Raji (cell line): ENCODE measurements around the gene RAB1A.

Source experiments
- POLR2A ChIP-seq: IDR thresholded peaks from 2 replicates; pipeline ENCODE4 v1.6.1; 2011; ENCODE audit warnings: low read depth, low read length, control low read depth; ENCODE audit not compliant: insufficient read depth

The RAB1A gene

GRCh38 chr2:65107530-65107929 is 22.4 kb downstream of the RAB1A start:
- no peak for TF ChIP-seq POLR2A

DNA sequence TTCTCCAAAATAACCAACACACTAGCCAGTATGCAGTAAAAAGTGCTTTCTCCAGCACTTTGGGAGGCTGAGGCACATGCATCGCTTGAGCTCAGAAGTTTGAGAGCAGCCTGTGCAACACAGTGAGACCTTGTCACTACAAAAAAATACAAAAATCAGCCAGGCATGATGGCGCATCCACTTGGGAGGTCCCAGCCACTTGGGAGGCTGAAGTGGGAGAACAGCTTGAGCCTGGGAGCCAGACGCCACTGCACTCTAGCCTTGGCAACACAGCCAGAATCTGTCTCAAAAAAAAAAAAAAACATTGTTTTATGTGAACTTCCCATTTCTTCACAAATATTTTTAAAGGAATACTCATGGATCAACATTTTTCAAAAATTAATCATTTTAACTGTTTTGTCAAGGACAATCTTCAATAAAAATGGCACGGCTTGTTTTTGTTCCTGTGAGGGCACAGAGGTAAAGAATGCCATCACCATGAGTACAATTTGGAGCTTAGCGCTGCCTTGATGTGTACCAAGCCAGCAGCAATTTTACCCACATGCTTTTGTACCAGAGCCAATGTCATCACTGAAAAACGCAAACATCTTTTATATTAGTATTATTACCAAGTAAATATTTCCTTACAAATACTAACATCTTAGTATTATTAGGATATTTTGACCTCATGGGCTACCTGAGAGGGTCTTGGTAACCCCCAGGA is 26.7 kb downstream of the RAB1A start:
- no peak for TF ChIP-seq POLR2A

DNA sequence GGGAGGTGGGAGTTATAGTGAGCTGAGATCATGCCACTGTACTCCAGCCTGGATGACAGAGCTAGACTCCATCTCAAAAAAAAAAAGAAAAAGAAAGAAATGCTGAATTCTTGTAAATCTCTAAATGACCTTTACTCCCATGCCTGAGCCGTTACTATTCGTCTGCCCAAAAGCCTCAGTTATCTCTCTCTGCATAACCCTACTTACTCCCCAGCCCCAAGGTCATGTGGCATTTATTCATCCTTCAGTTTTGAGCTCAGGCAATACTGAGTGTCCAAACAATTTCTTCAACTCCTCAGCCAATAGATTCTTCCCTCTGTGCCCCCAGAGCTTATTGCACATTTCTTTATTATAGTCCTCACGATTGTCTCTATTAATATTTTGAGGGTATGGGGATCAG is 28.8 kb downstream of the RAB1A start:
- no peak for TF ChIP-seq POLR2A

DNA sequence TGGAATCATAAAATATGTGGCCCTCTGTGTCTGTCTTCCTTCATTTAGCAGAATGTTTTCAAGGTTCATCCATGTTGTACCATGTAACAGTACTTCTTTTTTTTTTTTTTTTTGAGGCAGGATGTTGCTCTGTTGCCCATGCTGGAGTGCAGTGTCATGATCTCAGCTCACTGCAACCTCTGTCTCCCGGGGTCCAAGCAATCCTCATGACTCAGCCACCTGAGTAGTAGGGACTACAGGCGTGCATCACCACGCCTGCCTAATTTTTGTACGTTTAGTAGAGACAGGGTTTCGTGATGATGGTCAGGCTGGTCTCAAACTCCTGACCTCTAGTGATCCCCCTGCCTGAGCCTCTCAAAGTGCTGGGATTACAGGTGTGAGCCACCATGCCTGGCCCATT is 31.2 kb downstream of the RAB1A start:
- no peak for TF ChIP-seq POLR2A

GRCh38 chr2:65097844-65098243 is 32.1 kb downstream of the RAB1A start:
- TF ChIP-seq POLR2A: no peak

- no peak for TF ChIP-seq POLR2A
These were observed 33.0 kb downstream of the RAB1A start for GRCh38 chr2:65096948-65097347.

DNA sequence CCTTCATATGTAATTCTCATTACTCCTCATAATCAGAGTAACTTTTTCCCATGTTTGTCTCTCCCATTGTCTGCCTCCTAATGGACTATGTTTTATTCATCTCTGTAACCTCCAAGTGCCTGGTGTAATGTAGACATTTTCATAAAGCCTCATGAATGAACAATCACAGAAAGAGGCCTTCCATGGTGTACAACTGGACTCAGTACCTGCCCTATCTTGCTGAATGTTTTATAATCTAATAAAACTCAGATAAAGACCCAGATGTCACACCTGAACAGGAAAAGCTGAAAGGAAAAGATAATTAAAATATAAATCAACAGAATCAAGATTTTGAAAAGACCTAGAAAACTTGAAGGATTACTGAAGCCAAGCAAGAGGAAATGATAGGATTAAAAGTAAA is 36.7 kb downstream of the RAB1A start:
- TF ChIP-seq POLR2A: no peak

- no peak for TF ChIP-seq POLR2A
These were observed 37.1 kb downstream of the RAB1A start for GRCh38 chr2:65092791-65093190.

DNA sequence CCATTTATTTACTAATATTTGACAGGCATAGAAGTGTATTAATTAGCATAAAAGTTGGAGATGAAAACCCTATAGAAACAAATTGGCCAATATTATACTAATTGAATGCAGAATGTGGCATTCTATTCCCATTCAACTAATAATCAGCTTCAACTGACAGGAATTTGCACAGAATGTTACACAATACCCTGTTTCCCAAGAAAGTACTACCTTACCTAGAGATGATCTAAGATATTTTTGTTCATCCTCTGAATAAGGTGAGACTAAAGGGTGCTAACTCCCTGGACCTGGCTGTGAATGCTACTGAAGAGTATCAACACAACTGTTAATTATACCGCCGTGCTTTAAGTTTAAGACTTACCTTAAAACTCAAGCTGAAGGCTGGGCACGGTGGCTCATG is 44.8 kb downstream of the RAB1A start:
- TF ChIP-seq POLR2A: no peak

DNA sequence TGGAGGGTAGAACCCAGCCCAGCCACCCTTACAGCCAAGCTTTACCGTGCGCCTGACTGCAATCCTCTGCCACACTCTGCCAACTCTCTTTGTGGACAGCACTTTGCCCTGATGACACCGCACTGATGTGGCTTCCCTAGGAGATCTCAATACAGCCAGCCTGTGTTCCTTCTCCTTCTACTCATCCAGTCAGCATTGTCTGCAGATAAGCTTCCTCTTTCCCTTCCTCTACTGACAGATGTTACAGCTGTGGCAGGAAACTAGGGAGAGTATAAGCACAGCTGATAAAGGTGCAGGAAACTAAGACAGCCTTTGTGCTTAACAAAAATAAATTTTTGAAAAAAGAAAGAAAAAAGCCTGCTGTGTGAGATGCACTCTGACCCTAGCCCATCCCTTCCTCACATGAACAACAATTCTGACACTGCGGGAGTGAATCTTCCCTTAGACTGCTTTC is 48.6 kb downstream of the RAB1A start:
- no peak for TF ChIP-seq POLR2A

GRCh38 chr2:65079017-65079416 is 50.9 kb downstream of the RAB1A start:
- no peak for TF ChIP-seq POLR2A

DNA sequence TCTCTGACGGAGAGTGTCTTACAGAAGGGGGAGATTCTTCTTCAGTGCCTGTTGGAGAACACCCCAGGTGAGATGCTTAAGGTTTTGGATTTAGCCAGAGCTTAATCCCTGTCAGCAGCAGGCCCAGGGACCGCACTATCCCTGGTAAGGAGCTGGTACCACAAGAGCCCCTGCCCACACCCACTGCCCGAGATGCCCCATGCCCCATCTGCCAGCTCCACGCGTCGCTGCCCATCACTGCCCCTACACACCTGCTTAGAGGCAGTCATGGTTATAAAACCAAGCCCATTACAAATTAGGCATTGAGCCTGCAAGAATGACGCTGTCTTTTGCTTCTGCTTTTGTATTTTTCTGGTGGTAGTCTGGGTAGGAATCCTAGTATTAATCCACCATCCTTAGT is 52.0 kb downstream of the RAB1A start:
- TF ChIP-seq POLR2A: no peak

- no peak for TF ChIP-seq POLR2A
These were observed 53.6 kb downstream of the RAB1A start for GRCh38 chr2:65076345-65076710.

DNA sequence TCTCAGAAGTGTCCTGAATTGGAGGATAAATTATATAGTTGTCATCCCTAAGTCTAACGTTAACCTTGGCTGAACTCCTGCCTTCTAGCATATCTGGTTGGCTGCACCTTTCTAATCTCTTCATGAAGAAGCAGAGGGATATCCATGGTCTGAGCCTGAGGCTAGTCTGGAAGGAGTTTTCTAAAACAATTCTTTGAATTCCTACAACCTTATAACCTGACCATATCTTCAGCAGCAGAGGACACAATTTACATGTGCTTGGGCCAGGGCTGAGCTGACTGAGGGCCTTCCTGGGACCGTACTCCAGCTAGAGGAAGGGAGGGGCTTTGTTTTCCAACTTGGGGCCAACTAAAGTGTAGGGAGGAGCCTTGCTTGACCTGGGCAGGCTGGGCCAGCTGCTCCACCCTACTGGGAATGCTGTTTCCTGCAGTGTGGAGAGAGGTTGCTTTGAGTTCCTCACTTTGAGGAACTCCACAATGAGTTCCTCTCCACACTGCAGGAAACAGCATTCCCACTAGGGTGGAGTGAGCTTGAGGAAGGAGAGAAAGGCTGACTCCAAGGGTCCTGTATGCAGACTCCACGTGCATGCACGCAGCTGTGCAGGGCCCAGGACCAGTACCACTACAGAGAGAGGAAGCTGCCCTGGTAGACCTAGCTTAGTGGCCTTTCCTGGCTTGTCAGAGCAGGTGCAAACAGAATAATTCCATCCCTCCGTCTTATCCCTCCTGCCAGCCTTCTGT is 54.1 kb downstream of the RAB1A start:
- TF ChIP-seq POLR2A: no peak

- TF ChIP-seq POLR2A: no peak
These were observed 54.7 kb downstream of the RAB1A start for GRCh38 chr2:65075176-65075575.

- no peak for TF ChIP-seq POLR2A
These were observed 55.9 kb downstream of the RAB1A start for GRCh38 chr2:65073879-65074565.

DNA sequence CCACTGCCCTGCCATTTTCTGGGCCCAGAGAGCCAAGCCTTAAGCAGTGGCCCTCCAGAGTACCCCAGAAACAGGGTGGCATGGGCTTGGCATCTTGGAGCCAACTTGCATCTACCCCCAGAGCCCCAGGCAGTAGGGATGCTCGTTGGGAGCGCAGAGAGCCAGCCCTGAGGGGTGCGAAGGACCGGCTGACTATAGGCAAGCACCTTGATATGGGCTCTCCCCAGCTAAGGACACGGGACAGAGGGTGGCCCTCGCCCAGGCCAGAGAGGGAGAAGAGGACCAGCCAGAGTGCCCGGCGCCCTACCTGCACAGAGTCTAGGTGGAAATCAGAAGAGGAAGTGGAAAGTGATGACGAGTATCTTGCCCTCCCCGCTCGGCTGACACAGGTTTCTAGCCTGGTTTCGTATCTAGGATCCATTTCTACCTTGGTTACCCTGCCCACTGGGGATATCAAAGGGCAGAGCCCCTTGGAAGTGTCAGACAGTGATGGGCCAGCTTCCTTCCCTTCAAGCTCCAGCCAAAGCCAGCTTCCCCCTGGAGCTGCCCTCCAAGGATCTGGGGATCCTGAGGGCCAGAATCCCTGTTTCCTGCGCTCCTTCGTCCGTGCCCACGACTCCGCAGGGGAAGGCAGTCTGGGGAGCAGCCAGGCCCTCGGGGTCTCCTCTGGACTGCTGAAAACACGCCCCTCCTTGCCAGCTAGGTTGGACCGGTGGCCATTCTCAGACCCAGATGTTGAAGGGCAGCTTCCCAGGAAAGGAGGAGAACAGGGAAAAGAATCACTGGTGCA is 57.5 kb downstream of the RAB1A start:
- no peak for TF ChIP-seq POLR2A
